GM10266 (cell line): ENCODE data around the gene PRKG1.

Experiments
- DNase-seq: peaks from one replicate; pipeline ENCODE4 v3.0.0; 2012; ENCODE audit errors: extremely low spot score
- TF ChIP-seq, protein P1 (sequence below): IDR thresholded peaks from 2 replicates; pipeline ENCODE4 v1.5.1; 2012; ENCODE audit warnings: mild to moderate bottlenecking, low read depth; ENCODE audit not compliant: control insufficient read depth, insufficient read depth; ENCODE audit errors: missing control alignments

Gene PRKG1

DNA sequence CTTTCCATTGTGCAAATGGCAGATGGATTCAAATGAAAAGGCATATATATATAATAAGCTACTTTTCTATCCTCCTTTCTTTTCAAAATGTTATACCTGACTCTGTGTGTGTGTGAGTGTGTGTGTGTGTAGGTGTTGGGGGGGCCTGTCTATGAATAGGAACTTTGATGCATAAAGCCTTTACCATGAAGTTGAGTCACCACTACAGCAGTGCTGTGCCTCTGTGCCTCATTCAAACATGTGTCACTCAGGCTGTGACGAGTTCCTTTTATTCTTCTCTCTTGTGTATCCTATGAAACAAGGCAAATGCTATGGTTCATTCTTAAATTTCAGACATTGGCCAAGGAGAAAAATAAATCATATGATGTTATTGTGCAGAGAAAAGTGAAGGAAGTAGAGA is 1187.1 kb downstream of the PRKG1 start:
- no peak for DNase-seq
- TF ChIP-seq, protein P1, sequence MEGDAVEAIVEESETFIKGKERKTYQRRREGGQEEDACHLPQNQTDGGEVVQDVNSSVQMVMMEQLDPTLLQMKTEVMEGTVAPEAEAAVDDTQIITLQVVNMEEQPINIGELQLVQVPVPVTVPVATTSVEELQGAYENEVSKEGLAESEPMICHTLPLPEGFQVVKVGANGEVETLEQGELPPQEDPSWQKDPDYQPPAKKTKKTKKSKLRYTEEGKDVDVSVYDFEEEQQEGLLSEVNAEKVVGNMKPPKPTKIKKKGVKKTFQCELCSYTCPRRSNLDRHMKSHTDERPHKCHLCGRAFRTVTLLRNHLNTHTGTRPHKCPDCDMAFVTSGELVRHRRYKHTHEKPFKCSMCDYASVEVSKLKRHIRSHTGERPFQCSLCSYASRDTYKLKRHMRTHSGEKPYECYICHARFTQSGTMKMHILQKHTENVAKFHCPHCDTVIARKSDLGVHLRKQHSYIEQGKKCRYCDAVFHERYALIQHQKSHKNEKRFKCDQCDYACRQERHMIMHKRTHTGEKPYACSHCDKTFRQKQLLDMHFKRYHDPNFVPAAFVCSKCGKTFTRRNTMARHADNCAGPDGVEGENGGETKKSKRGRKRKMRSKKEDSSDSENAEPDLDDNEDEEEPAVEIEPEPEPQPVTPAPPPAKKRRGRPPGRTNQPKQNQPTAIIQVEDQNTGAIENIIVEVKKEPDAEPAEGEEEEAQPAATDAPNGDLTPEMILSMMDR = no peak

DNA sequence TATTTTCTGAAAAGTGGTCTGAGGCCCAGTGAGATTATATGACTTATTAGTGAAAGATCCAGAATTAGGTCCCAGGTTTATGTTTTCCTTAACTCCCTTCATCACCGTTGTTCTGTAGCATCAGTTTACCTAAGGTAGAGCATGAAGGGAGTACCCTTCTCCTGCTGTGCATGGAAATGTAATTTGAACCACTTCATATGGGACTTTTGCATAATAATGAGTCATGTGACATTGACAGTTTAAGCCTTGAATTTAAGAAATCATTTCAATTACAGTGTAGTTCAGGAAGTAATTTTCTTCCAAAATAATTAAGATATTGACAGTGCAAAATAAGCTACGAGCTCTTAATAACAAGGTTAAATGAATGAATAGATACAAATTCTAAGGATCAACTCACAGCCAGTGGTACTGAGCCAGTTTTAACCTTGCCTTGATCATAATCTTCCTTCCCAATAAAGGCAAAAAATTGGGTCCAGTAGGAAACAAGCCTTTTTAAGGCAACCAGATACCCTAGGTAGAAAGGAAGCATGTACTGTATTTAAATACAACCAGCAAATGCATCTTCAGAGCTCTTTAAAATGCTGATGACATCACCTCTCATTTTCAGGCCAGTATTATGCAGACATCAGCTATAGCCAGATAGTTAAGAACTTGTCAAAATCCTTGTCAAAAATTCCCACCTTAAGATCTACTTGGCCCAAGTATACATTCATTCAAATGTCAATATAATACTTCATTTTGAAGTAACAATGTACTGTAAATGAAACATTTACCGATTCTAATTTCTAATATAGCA is 1191.0 kb downstream of the PRKG1 start:
- TF ChIP-seq, protein P1 = no peak
- no peak for DNase-seq

DNA sequence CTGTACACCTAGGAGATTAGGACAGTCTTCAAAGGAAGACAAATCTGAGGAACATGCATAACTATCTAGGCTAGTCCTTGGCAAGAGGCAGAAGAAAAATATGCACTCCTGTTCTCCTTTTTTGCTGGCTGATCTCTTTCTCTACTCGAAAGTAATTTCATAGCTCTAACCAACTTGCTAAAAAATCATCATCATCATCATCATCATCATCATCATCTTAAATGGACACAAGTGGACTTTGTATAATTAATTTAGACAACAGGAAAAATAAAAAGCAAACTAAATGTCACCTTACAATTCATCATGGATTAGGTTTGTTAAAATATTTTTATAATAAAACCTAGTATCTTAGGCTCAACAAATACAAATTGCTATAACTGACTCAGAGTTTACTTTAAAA is 1192.6 kb downstream of the PRKG1 start:
- TF ChIP-seq, protein P1 = no peak
- DNase-seq = no peak

DNA sequence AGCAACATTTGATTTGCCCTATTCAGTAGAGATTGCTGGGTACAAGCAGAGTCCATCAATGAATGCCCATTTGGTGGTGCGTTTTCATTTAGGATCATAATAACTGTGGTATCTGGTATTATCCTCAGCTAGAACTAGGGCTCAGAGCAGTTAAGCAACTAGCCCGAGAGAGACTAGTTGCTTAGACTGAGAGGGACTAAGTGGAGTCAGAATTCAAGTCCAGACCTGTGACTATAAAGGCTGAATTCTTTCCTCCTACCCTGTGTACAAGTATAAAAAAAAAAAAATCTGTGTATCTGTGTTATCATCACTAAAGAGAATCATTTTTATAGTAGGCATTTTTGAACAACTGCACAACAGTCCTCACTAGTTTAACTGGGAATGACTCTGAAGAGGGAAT is 1194.5 kb downstream of the PRKG1 start:
- TF ChIP-seq, protein P1 = no peak
- no peak for DNase-seq

DNA sequence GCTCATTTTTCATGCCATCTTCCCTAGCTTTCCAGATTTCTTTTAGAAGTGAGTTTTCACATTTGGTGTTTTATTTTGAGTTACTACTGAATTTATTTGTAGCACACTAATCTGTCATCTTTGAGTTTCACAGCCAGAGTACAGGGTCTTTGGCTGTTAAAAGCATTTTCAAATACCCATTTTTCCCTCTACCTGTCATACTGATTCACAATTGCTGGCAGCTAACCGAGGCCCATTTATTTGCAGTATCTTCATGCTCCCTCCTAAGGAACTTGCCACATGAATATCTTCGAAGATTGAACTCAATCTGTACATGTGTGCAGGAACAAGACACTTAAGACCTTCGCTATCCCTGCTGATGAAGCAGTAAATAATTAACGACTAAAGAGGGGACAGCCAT is 1194.9 kb downstream of the PRKG1 start:
- no peak for DNase-seq
- TF ChIP-seq, protein P1 = no peak

DNA sequence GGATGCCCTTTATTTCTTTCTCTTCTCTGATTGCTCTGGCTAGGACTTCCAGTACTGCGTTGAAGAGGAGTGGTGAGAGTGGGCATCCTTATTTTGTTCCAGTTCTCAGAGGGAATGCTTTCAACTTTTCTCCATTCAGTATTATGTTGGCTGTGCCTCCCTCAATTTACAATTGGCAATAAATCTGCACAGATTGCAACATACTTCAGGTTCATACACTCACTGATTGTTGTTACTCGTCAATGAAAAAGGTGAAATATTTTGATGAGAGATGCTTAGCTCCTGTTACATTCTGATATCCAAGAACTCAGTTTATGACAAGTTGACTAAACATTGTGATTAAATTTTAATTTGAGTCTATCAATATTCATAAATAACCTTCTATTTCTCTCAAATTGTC is 1201.9 kb downstream of the PRKG1 start:
- TF ChIP-seq, protein P1 = no peak
- no peak for DNase-seq

DNA sequence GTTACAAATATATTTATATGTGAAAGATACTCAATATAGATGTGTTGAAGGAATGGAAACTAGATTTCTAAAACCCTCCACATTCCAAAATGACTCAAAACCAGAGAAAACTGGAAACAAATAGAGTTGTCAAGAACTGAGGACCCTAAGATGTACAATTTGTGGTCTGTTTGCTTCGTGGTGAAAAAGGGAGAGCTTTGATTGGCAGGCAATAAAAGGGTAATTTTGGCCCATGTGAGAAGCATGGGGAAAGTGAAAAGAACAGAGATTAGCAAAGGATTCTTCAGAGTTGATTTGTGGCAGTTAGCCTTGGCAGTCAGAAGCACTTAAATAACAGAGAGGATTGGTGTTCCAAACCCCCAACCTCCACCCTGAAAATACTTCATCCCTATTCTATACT is 1202.7 kb downstream of the PRKG1 start:
- TF ChIP-seq, protein P1 = no peak

More for the DNA sequence above, 1202.7 kb downstream of the PRKG1 start:
- DNase-seq = no peak
